ENCODE results near the gene RUBCN.

GRCh38 chr3:197736010-197736490 is 654 bp downstream of the RUBCN start:
- TF ChIP-seq CTCF (IDR thresholded peaks at IDR 0.05): no peak
- no peak for TF ChIP-seq POLR2A (IDR thresholded peaks at IDR 0.05)

All from esophagus squamous epithelium (tissue), 4 donors.